Endothelial cell of umbilical vein (primary cell): ENCODE data around the gene CCNY.

ENCODE experiments used
- MYC ChIP-seq: IDR thresholded peaks from one replicate; pipeline ENCODE4 v1.6.1; 2011; ENCODE audit warnings: mild to moderate bottlenecking, low read depth, low read length
- POLR2A ChIP-seq: IDR thresholded peaks from 2 replicates; pipeline ENCODE4 v1.6.1; 2012; ENCODE audit warnings: low read depth, mild to moderate bottlenecking, control low read depth, low read length
- TF ChIP-seq, protein P1 (sequence below), 2 donors: IDR thresholded peaks; 1 replicate in 1 of 2; 2 replicates in 1 of 2; pipeline ENCODE4 v1.5.1; 2011; ENCODE audit warnings: low read length in 2 of 2, mild to moderate bottlenecking in 2 of 2, moderate library complexity in 2 of 2, control low read depth in 1 of 2, inconsistent platforms in 1 of 2, low read depth in 1 of 2; ENCODE audit not compliant: insufficient read depth in 1 of 2; ENCODE audit errors: extremely low read depth in 1 of 2
- TF ChIP-seq, protein P2 (sequence below): IDR thresholded peaks from 2 replicates; pipeline ENCODE4 v1.6.1; 2011; ENCODE audit not compliant: insufficient read depth, insufficient read length

DNA sequence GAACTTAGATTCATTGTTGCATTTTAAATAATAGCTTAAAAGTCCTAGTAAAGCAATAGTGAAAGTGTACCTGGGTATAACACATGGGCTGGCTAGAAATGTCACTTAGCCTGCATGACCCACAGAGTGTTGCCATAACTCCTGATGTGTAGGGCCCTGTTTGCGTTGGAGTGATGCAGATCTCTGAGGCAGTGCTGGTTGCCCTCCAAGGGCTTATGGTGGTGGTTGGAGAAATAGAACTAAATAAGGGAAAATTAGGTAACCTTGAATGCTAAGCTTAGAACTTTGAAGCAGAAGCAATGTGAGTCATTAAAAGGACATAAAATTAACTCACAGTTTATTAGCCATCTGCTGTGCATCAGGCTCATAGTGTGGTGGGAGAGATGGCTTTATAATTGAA is 105.7 kb downstream of the CCNY start:
- no peak for TF ChIP-seq POLR2A
- TF ChIP-seq, protein P1, sequence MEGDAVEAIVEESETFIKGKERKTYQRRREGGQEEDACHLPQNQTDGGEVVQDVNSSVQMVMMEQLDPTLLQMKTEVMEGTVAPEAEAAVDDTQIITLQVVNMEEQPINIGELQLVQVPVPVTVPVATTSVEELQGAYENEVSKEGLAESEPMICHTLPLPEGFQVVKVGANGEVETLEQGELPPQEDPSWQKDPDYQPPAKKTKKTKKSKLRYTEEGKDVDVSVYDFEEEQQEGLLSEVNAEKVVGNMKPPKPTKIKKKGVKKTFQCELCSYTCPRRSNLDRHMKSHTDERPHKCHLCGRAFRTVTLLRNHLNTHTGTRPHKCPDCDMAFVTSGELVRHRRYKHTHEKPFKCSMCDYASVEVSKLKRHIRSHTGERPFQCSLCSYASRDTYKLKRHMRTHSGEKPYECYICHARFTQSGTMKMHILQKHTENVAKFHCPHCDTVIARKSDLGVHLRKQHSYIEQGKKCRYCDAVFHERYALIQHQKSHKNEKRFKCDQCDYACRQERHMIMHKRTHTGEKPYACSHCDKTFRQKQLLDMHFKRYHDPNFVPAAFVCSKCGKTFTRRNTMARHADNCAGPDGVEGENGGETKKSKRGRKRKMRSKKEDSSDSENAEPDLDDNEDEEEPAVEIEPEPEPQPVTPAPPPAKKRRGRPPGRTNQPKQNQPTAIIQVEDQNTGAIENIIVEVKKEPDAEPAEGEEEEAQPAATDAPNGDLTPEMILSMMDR (IDR thresholded peaks at IDR 0.05; ENCODE audit: extremely low read depth in 1 of 2, insufficient read depth in 1 of 2, low read depth in 1 of 2, low read length in 2 of 2), result no peak
- no peak for TF ChIP-seq MYC
- TF ChIP-seq, protein P2, sequence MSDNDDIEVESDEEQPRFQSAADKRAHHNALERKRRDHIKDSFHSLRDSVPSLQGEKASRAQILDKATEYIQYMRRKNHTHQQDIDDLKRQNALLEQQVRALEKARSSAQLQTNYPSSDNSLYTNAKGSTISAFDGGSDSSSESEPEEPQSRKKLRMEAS, result no peak
